PFSK-1 (cell line): ENCODE results near the gene RIBC1.

Experiments
- FOXP2 ChIP-seq: optimal IDR thresholded peaks from 2 replicates; pipeline ENCODE3; 2011; ENCODE audit warnings: borderline replicate concordance, control low read depth, inconsistent platforms; ENCODE audit not compliant: insufficient read depth; ENCODE audit errors: extremely low read length, extremely low read depth
- POLR2AphosphoS5 ChIP-seq: IDR thresholded peaks from 2 replicates; pipeline ENCODE4 v1.6.1; 2012; ENCODE audit warnings: low read depth, mild to moderate bottlenecking, control low read depth, low read length, moderate library complexity
- SIN3A ChIP-seq: IDR thresholded peaks from 2 replicates; pipeline ENCODE4 v1.6.1; 2012; ENCODE audit warnings: mild to moderate bottlenecking, low read length, moderate library complexity, borderline replicate concordance; ENCODE audit not compliant: insufficient read depth
- TF ChIP-seq, protein P1 (sequence below), 2 experiments: IDR thresholded peaks; 2 replicates each; pipeline versions ENCODE4 v1.6.1 to v1.8.0; 2011 to 2012; ENCODE audit warnings: low read depth in 2 of 2, low read length in 2 of 2, control low read depth in 1 of 2, inconsistent platforms in 1 of 2, mild to moderate bottlenecking in 1 of 2, moderate library complexity in 1 of 2; ENCODE audit not compliant: insufficient read depth in 1 of 2

DNA sequence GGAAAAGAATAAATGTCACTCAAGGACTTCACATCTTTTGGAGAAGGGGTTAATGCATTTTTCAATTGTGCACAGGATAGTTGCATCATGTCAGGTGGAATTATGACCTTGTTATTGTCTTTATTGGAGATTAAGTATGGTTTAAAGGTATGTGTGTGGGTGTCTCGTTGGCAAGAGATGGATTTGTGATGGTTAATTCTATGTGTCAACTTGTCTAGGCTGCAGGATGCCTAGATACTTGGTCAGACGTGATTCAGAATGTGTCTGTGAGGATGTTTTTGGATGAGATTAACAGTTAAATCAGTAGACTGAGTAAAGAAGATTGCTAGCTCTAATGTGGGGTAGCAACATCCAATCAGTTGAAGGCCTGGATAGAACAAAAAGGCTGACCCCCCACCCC, 53.7 kb downstream of the RIBC1 start:
- TF ChIP-seq POLR2AphosphoS5 = no peak
- TF ChIP-seq, protein P1, sequence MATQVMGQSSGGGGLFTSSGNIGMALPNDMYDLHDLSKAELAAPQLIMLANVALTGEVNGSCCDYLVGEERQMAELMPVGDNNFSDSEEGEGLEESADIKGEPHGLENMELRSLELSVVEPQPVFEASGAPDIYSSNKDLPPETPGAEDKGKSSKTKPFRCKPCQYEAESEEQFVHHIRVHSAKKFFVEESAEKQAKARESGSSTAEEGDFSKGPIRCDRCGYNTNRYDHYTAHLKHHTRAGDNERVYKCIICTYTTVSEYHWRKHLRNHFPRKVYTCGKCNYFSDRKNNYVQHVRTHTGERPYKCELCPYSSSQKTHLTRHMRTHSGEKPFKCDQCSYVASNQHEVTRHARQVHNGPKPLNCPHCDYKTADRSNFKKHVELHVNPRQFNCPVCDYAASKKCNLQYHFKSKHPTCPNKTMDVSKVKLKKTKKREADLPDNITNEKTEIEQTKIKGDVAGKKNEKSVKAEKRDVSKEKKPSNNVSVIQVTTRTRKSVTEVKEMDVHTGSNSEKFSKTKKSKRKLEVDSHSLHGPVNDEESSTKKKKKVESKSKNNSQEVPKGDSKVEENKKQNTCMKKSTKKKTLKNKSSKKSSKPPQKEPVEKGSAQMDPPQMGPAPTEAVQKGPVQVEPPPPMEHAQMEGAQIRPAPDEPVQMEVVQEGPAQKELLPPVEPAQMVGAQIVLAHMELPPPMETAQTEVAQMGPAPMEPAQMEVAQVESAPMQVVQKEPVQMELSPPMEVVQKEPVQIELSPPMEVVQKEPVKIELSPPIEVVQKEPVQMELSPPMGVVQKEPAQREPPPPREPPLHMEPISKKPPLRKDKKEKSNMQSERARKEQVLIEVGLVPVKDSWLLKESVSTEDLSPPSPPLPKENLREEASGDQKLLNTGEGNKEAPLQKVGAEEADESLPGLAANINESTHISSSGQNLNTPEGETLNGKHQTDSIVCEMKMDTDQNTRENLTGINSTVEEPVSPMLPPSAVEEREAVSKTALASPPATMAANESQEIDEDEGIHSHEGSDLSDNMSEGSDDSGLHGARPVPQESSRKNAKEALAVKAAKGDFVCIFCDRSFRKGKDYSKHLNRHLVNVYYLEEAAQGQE (IDR thresholded peaks at IDR 0.05; ENCODE audit: insufficient read depth in 1 of 2, low read depth in 2 of 2, low read length in 2 of 2) = no peak
- TF ChIP-seq SIN3A = no peak
- no peak for TF ChIP-seq FOXP2
